AG09309 (cell line): Measurements from ENCODE around the gene LINC00305.

Experiments used
- DNase-seq: peaks from one replicate; pipeline ENCODE4 v3.0.0-alpha.2; 2010; ENCODE audit warnings: low read depth
- H3K4me3 ChIP-seq: 2 replicates; pipeline ENCODE4 v1.5.1; 2011; ENCODE audit warnings: mild to moderate bottlenecking, low read depth, low read length, moderate library complexity; ENCODE audit not compliant: control insufficient read depth
- TF ChIP-seq, protein P1 (sequence below): IDR thresholded peaks from 2 replicates; pipeline ENCODE4 v1.5.1; 2011; ENCODE audit warnings: mild to moderate bottlenecking, low read depth, low read length, inconsistent platforms; ENCODE audit not compliant: insufficient read depth, control insufficient read depth; ENCODE audit errors: missing control alignments

The LINC00305 gene

DNA sequence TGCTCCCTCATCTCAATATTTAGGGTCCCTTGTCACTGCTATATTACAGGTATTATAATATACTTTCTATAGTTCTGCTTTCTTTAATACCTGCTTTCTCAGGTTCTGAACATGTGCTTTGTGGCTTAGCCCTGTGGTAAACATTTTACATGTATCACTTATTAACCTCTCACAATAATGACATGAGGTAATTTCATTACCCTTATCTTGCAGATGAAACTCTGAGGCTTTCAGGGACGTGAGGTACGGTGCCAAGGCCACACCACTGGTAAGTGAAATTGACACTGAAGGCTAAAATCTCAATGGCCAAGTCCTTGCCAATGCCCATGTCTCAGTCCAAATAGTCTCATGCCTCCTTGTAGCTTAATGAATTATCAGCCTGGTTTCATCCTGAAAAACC lies 21.7 kb downstream of the LINC00305 start:
- no peak for DNase-seq
- H3K4me3 ChIP-seq: no peak overlapping the region
- TF ChIP-seq, protein P1, sequence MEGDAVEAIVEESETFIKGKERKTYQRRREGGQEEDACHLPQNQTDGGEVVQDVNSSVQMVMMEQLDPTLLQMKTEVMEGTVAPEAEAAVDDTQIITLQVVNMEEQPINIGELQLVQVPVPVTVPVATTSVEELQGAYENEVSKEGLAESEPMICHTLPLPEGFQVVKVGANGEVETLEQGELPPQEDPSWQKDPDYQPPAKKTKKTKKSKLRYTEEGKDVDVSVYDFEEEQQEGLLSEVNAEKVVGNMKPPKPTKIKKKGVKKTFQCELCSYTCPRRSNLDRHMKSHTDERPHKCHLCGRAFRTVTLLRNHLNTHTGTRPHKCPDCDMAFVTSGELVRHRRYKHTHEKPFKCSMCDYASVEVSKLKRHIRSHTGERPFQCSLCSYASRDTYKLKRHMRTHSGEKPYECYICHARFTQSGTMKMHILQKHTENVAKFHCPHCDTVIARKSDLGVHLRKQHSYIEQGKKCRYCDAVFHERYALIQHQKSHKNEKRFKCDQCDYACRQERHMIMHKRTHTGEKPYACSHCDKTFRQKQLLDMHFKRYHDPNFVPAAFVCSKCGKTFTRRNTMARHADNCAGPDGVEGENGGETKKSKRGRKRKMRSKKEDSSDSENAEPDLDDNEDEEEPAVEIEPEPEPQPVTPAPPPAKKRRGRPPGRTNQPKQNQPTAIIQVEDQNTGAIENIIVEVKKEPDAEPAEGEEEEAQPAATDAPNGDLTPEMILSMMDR: no peak

GRCh38 chr18:64119916-64120315 lies 29.0 kb downstream of the LINC00305 start:
- H3K4me3 ChIP-seq: no peak overlapping the region
- TF ChIP-seq, protein P1: no peak
- DNase-seq: no peak

GRCh38 chr18:64118406-64118805 lies 30.5 kb downstream of the LINC00305 start:
- TF ChIP-seq, protein P1: no peak
- DNase-seq: no peak
- no peak overlapping the region for H3K4me3 ChIP-seq

- DNase-seq: no peak
- TF ChIP-seq, protein P1: no peak
- H3K4me3 ChIP-seq: no peak overlapping the region
Observed at GRCh38 chr18:64116571-64117175, 32.2 kb downstream of the LINC00305 start.

DNA sequence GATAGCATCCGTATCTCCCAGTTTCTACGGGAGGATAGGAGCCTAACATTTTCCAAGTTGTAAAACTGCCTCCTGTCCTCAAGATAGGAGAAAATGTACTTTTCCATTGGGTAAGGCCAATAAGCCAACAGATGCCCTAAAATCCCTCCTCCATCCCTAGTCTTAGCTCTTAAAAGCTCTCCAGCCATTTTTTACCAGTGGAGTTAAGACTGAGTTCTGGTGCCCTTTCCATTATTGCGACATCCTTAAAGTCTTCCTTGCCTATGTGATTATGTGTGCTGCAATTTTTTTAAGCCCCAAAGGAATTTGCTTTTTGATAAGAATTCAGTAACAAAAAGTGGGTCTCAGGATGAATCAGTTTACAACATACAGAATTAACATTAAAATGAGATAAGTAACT lies 33.0 kb downstream of the LINC00305 start:
- H3K4me3 ChIP-seq: no peak overlapping the region
- no peak for DNase-seq
- TF ChIP-seq, protein P1: no peak

DNA sequence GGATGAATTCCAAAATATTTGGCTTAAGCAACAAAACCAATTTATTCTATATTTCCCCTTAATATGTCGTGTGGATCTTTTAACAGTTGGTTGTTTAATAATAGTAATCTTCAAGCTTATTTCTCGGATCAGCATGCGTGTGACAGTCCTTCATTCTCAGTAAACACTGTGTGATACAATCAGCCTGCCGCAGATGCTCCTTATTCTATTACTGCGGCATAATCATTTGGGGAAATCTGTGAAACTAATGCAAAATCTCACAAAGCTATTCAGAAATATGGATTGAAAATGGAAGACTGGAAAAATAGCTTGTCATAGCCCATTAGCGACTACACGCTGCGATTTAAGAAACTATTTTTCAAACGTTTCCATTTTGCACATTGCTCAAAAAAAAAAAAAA lies 36.9 kb downstream of the LINC00305 start:
- TF ChIP-seq, protein P1: no peak
- DNase-seq: no peak

More for the DNA sequence above, 36.9 kb downstream of the LINC00305 start:
- H3K4me3 ChIP-seq: no peak overlapping the region
